NCI-H146 (cell line): ENCODE results near the gene INPP4B.
"Not testable (repeated sequence)": the region's sequence is repeated elsewhere in the genome, so short reads cannot be mapped to it uniquely, and the experiment has no call there.

ENCODE experiments used
- DNase-seq: peaks from one replicate; lab custom pipeline; 2025; lab: John Stamatoyannopoulos, UW

Gene INPP4B

DNA sequence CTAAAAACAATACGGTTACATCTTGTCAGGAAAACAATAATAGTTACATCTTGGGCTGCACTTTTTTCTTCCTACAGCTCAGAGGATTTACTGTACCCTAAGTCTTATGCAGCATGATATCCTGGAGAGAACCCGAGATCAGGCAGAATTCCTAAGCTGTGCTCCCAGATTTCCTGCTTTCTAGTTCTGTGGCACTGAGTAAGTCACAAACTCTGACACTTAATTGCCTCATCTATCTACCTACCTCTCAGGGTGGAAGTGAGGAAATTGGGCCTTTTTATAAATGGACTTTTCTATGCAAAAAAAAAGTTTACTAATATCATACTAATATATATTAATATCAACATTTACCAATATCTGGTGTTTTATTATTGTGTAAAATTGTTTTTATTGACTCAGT is 438.5 kb downstream of the INPP4B start:
- DNase-seq: no peak

DNA sequence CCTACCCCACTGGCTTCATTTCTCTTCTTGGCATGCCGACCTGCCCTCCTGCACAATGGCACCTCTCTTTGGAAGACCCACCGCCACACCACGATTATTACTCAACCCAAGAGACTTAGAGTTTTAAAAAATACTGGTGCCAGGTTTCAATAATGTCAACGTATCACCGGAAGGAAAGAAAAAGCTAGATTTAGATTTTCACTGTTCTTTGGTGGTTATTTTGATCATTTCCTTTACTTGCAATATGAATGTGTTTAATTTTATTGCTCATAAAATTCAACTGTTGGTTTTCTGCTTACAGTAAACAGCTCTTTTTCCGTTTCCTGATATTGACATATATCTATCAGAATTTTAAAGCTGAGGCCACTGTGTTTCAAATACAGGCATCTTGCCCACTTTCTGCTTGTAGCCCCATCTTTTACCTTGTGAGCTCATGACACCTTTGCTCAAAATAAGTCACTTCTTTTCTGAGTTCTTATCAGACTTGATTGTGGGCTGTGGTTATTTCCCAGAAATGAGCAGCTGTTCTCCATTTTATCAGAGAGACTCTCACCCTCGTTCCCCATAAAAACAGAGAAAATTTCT is 439.1 kb downstream of the INPP4B start:
- DNase-seq: no peak

GRCh38 chr4:142406499-142406835 is 439.6 kb downstream of the INPP4B start:
- DNase-seq: no peak

DNA sequence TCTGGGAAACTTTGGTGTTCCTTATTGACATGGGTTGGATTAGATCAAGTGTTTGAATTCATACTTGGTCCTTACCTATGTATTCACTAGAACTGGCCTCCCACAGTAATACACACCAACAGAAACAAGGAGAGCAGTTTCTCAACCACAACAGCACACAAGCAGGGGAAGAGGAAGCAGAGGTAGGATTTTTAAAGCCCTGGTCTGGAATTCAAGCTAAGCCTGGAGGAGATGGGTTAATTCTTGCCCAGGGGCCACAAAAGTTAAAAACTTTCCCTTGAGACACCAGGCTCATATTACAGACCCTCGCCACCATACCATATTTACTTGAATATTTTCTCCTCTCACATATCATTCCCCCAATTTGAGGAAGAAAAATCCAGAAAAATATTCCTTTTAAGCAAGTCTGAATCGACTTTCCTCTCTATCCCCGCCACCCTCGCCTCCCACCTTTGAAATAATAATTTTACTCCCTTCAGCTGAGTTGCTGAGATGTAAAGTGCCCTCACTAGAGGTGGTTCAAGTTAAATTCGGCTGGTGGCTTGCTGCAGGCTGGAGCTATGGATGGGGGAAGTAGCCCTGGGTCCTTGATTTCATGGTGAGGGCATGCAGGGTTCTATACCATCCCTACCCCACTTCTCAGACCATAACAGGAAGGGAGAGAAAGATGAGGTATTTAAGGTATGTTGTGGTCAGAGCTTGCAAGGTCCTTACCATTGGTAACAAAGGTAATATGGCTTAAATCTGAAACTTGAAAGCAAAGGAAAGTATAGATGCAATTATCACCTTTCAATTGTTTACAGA is 440.2 kb downstream of the INPP4B start:
- DNase-seq: no peak

DNA sequence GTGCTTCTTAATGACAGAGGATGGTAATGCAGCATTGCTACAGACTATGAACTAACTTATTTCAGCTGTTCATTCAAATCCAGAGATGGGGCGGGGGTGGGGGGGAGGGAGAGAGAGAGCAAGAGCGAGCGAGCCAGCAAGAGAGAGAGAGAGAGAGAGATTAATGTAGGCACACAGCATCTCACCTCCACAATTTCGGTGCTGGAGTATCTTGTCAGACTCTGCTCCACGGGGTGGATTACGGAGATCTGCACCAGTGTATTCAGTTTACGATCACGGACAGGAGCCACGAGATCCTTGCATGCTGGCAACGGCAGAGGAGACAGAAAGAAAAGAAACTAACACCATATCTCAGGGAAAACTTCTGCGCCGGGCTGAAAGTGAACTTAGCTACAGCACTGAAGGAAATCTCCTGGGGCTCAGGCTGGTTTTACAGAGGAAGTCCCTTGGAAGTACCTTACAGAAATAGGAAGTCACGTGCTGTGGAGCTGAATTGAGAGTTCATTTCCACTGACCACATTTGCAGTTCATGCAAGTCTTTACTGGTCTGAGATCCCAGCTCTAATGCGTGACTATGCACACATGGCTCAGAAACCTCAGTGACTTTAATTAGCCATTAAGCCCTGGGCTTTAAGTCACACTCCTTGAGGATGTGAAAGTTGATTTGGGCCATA is 440.9 kb downstream of the INPP4B start:
- no peak for DNase-seq

DNA sequence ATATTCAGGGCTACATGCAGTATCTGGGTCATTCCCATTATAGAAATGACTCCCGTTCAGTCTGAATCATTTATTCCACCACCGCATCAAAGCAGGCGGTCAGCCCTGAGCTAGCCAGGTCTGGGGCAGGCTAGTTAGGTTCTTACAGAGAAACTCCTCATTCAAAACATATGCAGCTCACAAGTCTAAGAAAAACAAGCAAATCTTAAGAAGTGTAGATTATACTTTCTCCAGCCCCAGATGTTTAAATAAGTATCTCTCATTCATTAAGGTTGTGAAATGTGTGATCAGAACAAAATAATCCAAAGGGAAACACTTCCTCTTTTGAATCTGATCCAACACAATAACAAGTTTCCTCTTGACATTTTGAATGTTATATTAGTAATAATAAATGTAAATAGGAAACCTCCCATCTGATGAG is 441.9 kb downstream of the INPP4B start:
- DNase-seq: no peak

DNA sequence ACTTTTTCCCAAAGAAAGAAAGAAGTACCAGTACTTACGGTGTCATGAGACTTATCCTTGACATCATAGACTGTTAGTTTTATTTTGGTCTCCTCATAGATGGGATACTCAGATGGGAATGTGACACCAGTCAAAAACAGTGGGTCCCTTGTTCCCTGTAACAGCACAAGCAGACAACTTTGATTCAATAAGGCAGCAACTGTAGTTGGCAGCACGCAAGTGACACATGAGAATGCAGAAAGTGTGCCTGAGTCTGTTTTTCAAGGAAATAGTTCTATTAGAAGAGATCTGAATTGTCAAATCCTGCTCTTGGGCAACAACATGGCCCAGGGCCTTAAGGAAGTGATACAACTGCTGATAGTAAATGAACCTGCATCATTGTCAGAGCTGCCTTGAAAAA is 443.2 kb downstream of the INPP4B start:
- no peak for DNase-seq

DNA sequence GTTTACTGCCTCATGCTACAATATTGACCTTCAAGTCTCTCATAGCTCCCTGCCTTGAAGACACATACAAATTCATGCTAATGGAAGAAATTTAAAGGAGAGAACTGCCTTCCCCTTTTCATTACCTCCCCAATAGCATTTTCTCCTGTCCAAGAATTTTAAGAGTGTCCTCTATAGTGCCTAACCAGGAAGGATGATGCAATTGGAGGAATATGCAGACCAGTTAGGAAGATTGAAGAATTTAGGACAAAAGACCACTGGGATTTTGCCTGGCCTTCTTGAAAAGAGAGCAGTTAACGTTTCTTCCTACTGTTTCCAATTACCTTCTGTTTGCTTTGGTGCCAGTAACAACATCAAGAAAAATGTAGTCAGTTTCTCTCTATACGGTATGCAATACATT is 443.9 kb downstream of the INPP4B start:
- DNase-seq: no peak

- not testable (repeated sequence) for DNase-seq
Measured at GRCh38 chr4:142397364-142397991, 448.6 kb downstream of the INPP4B start.

DNA sequence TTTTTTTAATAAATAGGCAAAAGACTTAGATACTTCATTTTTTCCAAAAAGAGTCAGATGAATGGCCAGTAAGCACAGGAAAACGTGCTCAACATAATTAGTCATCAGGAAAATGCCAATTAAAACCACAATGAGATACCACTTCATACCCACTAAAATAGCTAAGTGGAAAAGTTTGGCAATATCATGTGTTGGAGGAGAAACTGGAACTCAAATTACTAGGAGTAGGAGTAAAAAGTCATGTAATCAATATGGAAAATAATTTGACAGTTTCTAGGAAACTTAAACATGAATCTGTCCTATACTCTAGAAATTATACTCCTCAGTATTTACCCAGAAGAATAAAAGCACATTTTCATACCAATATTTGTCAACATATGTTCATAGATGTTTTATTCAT is 449.8 kb downstream of the INPP4B start:
- no peak for DNase-seq

DNA sequence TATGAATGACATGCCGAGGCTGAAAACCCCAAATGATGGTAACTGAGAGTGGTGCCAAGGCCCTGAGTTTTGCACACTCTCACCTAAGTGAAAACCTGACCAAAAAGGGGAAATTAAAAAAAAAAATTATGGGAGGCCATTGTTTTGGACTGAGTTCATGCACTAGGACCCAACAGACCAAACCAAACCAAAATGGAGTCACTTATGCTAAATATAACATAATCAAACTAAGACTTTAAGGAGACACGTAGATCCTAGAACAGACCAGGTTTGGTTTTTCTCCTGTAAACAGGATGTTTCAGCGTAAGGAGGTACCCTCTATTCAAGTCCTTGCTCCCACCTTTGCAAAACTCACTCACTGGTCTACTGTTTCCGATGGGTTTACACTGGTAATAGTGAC is 453.0 kb downstream of the INPP4B start:
- DNase-seq: no peak

DNA sequence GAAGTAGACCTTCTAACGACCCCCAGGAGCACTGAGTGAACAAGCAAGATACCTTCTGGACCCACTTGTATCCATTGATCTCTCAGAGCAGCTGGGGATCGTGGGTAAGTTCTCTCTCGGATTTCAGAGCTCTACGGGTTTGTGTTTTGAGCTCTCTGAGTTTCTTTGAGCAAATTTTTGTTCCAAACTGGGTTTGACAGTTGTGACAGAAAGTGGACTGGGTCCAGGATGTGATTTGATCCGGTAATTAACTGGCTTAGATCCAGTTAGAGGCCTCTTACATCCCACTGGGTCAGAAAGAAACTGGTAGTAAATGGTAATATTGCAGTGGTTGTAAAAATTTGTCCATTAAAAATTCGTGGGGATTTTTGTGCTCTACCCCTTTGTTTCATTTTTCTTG is 459.2 kb downstream of the INPP4B start:
- no peak for DNase-seq

GRCh38 chr4:142386449-142386848 is 459.7 kb downstream of the INPP4B start:
- DNase-seq: no peak

DNA sequence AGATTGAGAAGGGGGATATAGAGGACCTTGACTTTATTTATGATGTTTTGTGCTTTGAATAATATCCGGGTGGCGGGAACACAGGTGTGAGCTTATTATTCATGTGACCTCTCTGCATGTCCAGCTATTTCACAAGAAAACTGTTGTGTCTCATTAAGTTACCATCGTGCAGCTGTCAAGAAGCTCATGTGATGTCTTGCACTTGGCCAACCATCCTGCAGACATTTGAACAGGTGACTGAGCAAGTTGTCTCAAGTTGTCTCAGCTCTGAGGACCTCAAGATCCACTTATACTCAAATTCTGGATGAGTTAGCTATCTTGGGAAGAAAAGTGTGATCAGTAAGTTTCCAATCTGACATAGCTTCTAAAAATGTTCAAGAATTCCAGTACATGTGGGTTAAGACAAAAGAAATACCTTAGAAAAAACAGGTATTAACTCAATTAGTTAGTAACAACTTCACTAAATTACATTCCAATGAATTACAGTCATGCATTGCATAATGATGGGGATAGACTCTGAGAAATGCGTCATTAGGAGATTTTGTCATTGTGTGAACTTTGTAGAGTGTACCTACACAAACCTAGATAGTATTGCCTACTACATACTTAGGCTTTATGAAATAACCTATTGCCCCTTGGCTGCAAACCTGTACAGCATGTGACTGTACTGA is 462.2 kb downstream of the INPP4B start:
- no peak for DNase-seq

GRCh38 chr4:142383354-142383753 is 462.7 kb downstream of the INPP4B start:
- no peak for DNase-seq

DNA sequence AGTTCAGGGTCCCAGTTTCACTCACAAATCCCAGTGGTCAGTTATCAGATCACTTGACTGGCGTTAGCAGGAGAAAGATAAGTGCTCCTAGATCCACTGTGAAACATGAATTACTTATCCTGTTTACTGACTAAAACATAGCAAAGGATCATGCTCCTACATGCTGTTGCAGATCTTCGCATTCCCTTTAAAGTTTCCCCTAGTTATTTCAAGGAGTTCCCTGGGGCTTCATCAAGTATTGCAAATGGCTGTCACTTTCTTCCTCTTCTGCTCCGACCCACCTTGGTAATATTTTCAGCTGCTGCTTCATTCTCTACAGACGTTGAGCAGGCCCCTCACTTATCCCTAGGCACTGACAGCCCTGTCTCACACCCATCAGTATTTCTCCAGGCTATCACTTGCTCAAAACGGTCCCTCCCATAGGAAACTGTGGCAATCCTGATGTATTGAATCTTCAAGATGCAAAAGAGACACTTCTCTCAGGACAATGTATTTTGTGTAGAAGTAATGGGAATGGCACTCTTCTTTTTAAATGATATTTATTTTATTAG is 466.0 kb downstream of the INPP4B start:
- no peak for DNase-seq

GRCh38 chr4:142379277-142380051 is 466.6 kb downstream of the INPP4B start:
- DNase-seq: no peak

DNA sequence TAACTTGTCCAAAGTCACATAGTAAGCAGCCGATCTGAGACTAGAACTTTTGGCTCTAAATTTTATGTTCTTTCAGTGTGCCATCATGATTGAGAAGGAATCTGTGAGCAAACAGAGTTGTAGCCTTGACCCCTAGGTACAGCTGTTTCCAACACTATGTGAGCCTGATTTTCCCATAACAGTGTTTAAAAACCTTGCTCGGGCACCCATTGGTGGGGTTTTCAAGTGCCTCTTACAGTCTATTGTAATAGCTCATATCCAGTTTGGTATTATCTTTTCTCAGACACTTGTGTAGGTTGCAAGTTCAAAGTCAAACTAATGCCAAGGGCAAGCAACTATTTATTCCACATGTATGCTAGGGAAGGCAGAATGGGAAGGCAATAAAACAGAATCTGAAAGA is 467.9 kb downstream of the INPP4B start:
- DNase-seq: no peak

- no peak for DNase-seq
Measured at GRCh38 chr4:142377342-142378091, 468.6 kb downstream of the INPP4B start.

GRCh38 chr4:142376204-142376603 is 469.9 kb downstream of the INPP4B start:
- DNase-seq: no peak

- no peak for DNase-seq
Measured at GRCh38 chr4:142373610-142374009, 472.5 kb downstream of the INPP4B start.
